Vagina (tissue), 2 donors: ENCODE results near the gene RBM42. TPM values are rescaled to one million over a fixed set of nuclear protein-coding genes. Genes with fewer than 3 reads are reported as not detected.
A peak's percentile ranks its signal among the peaks of the same experiment; 100 is the strongest.

Experiments used
- DNase-seq, 2 donors: peaks; one replicate each; pipeline ENCODE4 v3.0.0-alpha.2; 2017; ENCODE audit errors: extremely low spot score in 2 of 2
- H3K27ac ChIP-seq: fragments of 200-600 bp; sonication (generic); one replicate; pipeline ENCODE4 v1.5.1; 2019
- H3K27me3 ChIP-seq: fragments of 200-600 bp; sonication (generic); one replicate; pipeline ENCODE4 v1.5.1; 2019
- H3K36me3 ChIP-seq, 2 donors: fragments of 200-600 bp; sonication (generic); one replicate each; pipeline ENCODE4 v1.5.1; 2017 to 2019
- H3K4me1 ChIP-seq: fragments of 200-600 bp; sonication (generic); one replicate; pipeline ENCODE4 v1.5.1; 2019
- H3K4me3 ChIP-seq, 2 donors: fragments of 200-600 bp; sonication (generic); 1 replicate in 1 of 2; 2 replicates in 1 of 2; pipeline ENCODE4 v1.5.1; 2016 to 2019
- H3K9me3 ChIP-seq: fragments of 200-600 bp; sonication (generic); one replicate; pipeline ENCODE4 v1.5.1; 2019
- CTCF ChIP-seq, 3 experiments: fragments of 450-650 bp in 2 of 3; fragments of 200-600 bp in 1 of 3; sonication (generic) in 1 of 3; IDR thresholded peaks; one replicate each; pipeline ENCODE4 v1.5.1; 2017 to 2019; ENCODE audit warnings: antibody characterized with exemption in 3 of 3, mild to moderate bottlenecking in 2 of 3, moderate library complexity in 2 of 3
- POLR2A ChIP-seq, 2 donors: fragments of 450-650 bp; IDR thresholded peaks; one replicate each; pipeline ENCODE4 v1.6.1; 2017; ENCODE audit warnings: antibody characterized with exemption in 2 of 2, mild to moderate bottlenecking in 2 of 2, moderate library complexity in 2 of 2
- POLR2AphosphoS5 ChIP-seq, 2 donors: sonication (generic); formaldehyde crosslinking; IDR thresholded peaks; one replicate each; pipeline ENCODE4 v1.9.0; 2017; ENCODE audit warnings: antibody characterized with exemption in 2 of 2, mild to moderate bottlenecking in 2 of 2, low read depth in 1 of 2; ENCODE audit not compliant: insufficient read depth in 1 of 2
- intact Hi-C: fragments of 100-400 bp; cut with DNase I; formaldehyde crosslinking; loops from one replicate; pipeline ENCODE4 v1.15.1; 2023
- total RNA-seq: library from RNA; depleted of rRNA; stranded (reverse); fragments of >200 nt; gene quantifications from one replicate; pipeline ENCODE4 v1.2.3, GENCODE V29; 2016

Gene RBM42
- total RNA-seq, 1 donor from 2014 or later = 54.3 TPM

GRCh38 chr19:35607661-35608060 lies 21.2 kb upstream of the RBM42 start:
- Histone ChIP-seq H3K9me3 (peaks cover 3% of the 10 kb centered on the region), H3K4me1 (peaks cover 7% of the 10 kb centered on the region), H3K27ac (no peak overlapping the region), H3K36me3 (no peaks in the 10 kb centered on the region), H3K4me3 (no peak overlapping the region), H3K27me3 (no peaks in the 10 kb centered on the region)
- intact Hi-C loops = no loop called here
- DNase-seq = no peak
- TF ChIP-seq POLR2AphosphoS5 (IDR thresholded peaks at IDR 0.05; ENCODE audit: insufficient read depth in 1 of 2, low read depth in 1 of 2) (no peak), CTCF (IDR thresholded peaks at IDR 0.05) (no peak), POLR2A (IDR thresholded peaks at IDR 0.05) (no peak)

GRCh38 chr19:35608251-35608650 lies 20.6 kb upstream of the RBM42 start:
- Histone ChIP-seq H3K27ac (no peak overlapping the region), H3K4me3 (no peak overlapping the region), H3K36me3 (no peaks in the 10 kb centered on the region), H3K9me3 (peaks cover 3% of the 10 kb centered on the region), H3K27me3 (no peaks in the 10 kb centered on the region), H3K4me1 (peaks cover 13% of the 10 kb centered on the region)
- intact Hi-C loops = no loop called here
- no peak for DNase-seq
- no peak for TF ChIP-seq POLR2A (IDR thresholded peaks at IDR 0.05)
- no peak for TF ChIP-seq CTCF (IDR thresholded peaks at IDR 0.05)
- TF ChIP-seq POLR2AphosphoS5 (IDR thresholded peaks at IDR 0.05; ENCODE audit: insufficient read depth in 1 of 2, low read depth in 1 of 2) = no peak

GRCh38 chr19:35609851-35610353 lies 18.9 kb upstream of the RBM42 start:
- Histone ChIP-seq H3K27ac (no peak overlapping the region), H3K4me1 (peaks cover 16% of the 10 kb centered on the region), H3K4me3 (no peak overlapping the region), H3K9me3 (peaks cover 3% of the 10 kb centered on the region), H3K27me3 (no peaks in the 10 kb centered on the region), H3K36me3 (no peaks in the 10 kb centered on the region)
- no peak for DNase-seq
- TF ChIP-seq POLR2AphosphoS5 (IDR thresholded peaks at IDR 0.05; ENCODE audit: insufficient read depth in 1 of 2, low read depth in 1 of 2) (no peak), POLR2A (IDR thresholded peaks at IDR 0.05) (no peak), CTCF (IDR thresholded peaks at IDR 0.05) (no peak)
- intact Hi-C loops = no loop called here

- peaks cover 3% of the 10 kb centered on the region for H3K9me3 ChIP-seq
- H3K36me3 ChIP-seq = no peaks in the 10 kb centered on the region
- peak overlapping the region; percentile 56 to 90 for H3K4me3 ChIP-seq
- peaks cover 16% of the 10 kb centered on the region for H3K4me1 ChIP-seq
- intact Hi-C loops = no loop called here
- no peaks in the 10 kb centered on the region for H3K27me3 ChIP-seq
- H3K27ac ChIP-seq = peak overlapping the region; percentile 57
- no peak for DNase-seq
- TF ChIP-seq POLR2A (IDR thresholded peaks at IDR 0.05) (no peak), POLR2AphosphoS5 (IDR thresholded peaks at IDR 0.05; ENCODE audit: insufficient read depth in 1 of 2, low read depth in 1 of 2) (no peak), CTCF (IDR thresholded peaks at IDR 0.05) (no peak)
Observed at GRCh38 chr19:35612224-35612558, 16.6 kb upstream of the RBM42 start.

- intact Hi-C loops = no loop called here
- no peaks in the 10 kb centered on the region for H3K27me3 ChIP-seq
- H3K27ac ChIP-seq = peak within 1 kb of the TSS; percentile 57
- H3K4me3 ChIP-seq = peak within 1 kb of the TSS; percentile 56 to 90
- peak in 1 of 2 donors; percentile 93 for DNase-seq
- peaks cover 3% of the 10 kb centered on the region for H3K9me3 ChIP-seq
- peaks cover 16% of the 10 kb centered on the region for H3K4me1 ChIP-seq
- peak in 1 of 3 experiments; percentile 12 for TF ChIP-seq CTCF (IDR thresholded peaks at IDR 0.05)
- peak in 1 of 2 donors; percentile 34 for TF ChIP-seq POLR2A (IDR thresholded peaks at IDR 0.05)
- TF ChIP-seq POLR2AphosphoS5 (IDR thresholded peaks at IDR 0.05; ENCODE audit: insufficient read depth in 1 of 2, low read depth in 1 of 2) = peak; percentile 89
- H3K36me3 ChIP-seq = no peaks in the 10 kb centered on the region
Observed at GRCh38 chr19:35612559-35613321, 16.1 kb upstream of the RBM42 start, which contains the start of gene HAUS5. Gene HAUS5, plus strand, starts transcription at chr19:35612735. Its CDS starts 60 bp downstream, at chr19:35612795.
